HEK293 (cell line): ENCODE results near the gene ST3GAL5.
A peak's percentile ranks its signal among the peaks of the same experiment; 100 is the strongest.

ENCODE experiments used
- CTCF ChIA-PET: fragments of 350-600 bp; formaldehyde crosslinking; extraction: SDS; loops from one replicate; lab custom pipeline; 2021; ENCODE audit warnings: antibody characterized with exemption; lab: Yijun Ruan, JAX
- POLR2A ChIA-PET: fragments of 300-600 bp; formaldehyde crosslinking; extraction: SDS; loops from one replicate; lab custom pipeline; 2020; ENCODE audit warnings: antibody characterized with exemption, inconsistent platforms; lab: Yijun Ruan, JAX
- H3K27ac ChIP-seq: fragments of 200-500 bp; sonication (Bioruptor generic); 2 replicates; pipeline ENCODE4 v1.5.1; 2014; ENCODE audit warnings: low read depth, low read length, control low read depth, inconsistent platforms; ENCODE audit errors: extremely low read depth
- H3K36me3 ChIP-seq, 2 experiments: fragments of 200-500 bp in 1 of 2; sonication (Bioruptor generic) in 1 of 2; 1 replicate in 1 of 2; 2 replicates in 1 of 2; pipeline ENCODE4 v1.5.1; 2014 to 2017; ENCODE audit warnings: inconsistent platforms in 2 of 2, low read length in 2 of 2; ENCODE audit not compliant: control insufficient read depth in 2 of 2, insufficient read depth in 1 of 2
- H3K4me1 ChIP-seq: fragments of 200-500 bp; sonication (Bioruptor generic); 2 replicates; pipeline ENCODE4 v1.5.1; 2014; ENCODE audit warnings: mild to moderate bottlenecking, low read length, inconsistent platforms; ENCODE audit not compliant: control insufficient read depth, insufficient read depth
- H3K4me3 ChIP-seq: 2 replicates; pipeline ENCODE4 v1.5.1; 2011; ENCODE audit warnings: low read depth, mild to moderate bottlenecking, control low read depth, low read length, moderate library complexity
- H3K9me3 ChIP-seq: fragments of 200-500 bp; sonication (Bioruptor generic); 2 replicates; pipeline ENCODE4 v1.5.1; 2014; ENCODE audit warnings: low read depth, low read length, inconsistent platforms; ENCODE audit not compliant: control insufficient read depth, insufficient read depth
- BCL11B ChIP-seq: fragments of 450-650 bp; formaldehyde crosslinking; IDR thresholded peaks from 2 replicates; pipeline ENCODE4 v1.5.1; 2016; ENCODE audit warnings: low read depth, missing biosample characterization, missing genetic modification characterization
- GLIS1 ChIP-seq: fragments of 450-650 bp; formaldehyde crosslinking; IDR thresholded peaks from 2 replicates; pipeline ENCODE4 v1.5.1; 2016; ENCODE audit warnings: missing biosample characterization, missing genetic modification characterization
- GLIS2 ChIP-seq: fragments of 450-650 bp; formaldehyde crosslinking; IDR thresholded peaks from 2 replicates; pipeline ENCODE4 v1.5.1; 2016; ENCODE audit warnings: missing biosample characterization, missing genetic modification characterization
- HOXA7 ChIP-seq: sonication (generic); formaldehyde crosslinking; IDR thresholded peaks from 2 replicates; pipeline ENCODE4 v1.8.1; 2022; ENCODE audit warnings: missing genetic modification reagents, borderline replicate concordance
- KLF8 ChIP-seq: fragments of 450-650 bp; formaldehyde crosslinking; IDR thresholded peaks from 2 replicates; pipeline ENCODE4 v1.5.1; 2016; ENCODE audit warnings: missing biosample characterization, missing genetic modification characterization
- SP2 ChIP-seq: fragments of 450-650 bp; formaldehyde crosslinking; IDR thresholded peaks from 2 replicates; pipeline ENCODE4 v1.5.1; 2016; ENCODE audit warnings: missing biosample characterization, missing genetic modification characterization
- YY2 ChIP-seq: fragments of 450-650 bp; formaldehyde crosslinking; IDR thresholded peaks from 2 replicates; pipeline ENCODE4 v1.5.1; 2016; ENCODE audit warnings: missing biosample characterization, missing genetic modification characterization
- ZBTB17 ChIP-seq: fragments of 450-650 bp; formaldehyde crosslinking; IDR thresholded peaks from 2 replicates; pipeline ENCODE4 v1.5.1; 2016; ENCODE audit warnings: missing biosample characterization, missing genetic modification characterization
- ZBTB48 ChIP-seq: fragments of 450-650 bp; formaldehyde crosslinking; IDR thresholded peaks from 2 replicates; pipeline ENCODE4 v1.5.1; 2016; ENCODE audit warnings: missing biosample characterization, missing genetic modification characterization
- ZFP69B ChIP-seq: fragments of 450-650 bp; formaldehyde crosslinking; IDR thresholded peaks from 2 replicates; pipeline ENCODE4 v1.5.1; 2016; ENCODE audit warnings: missing biosample characterization, missing genetic modification characterization
- ZNF140 ChIP-seq: fragments of 450-650 bp; formaldehyde crosslinking; IDR thresholded peaks from 2 replicates; pipeline ENCODE4 v1.5.1; 2016; ENCODE audit warnings: missing biosample characterization, missing genetic modification characterization
- ZNF157 ChIP-seq: fragments of 450-650 bp; formaldehyde crosslinking; IDR thresholded peaks from 2 replicates; pipeline ENCODE4 v1.5.1; 2016; ENCODE audit warnings: missing biosample characterization, missing genetic modification characterization
- ZNF221 ChIP-seq: fragments of 450-650 bp; formaldehyde crosslinking; IDR thresholded peaks from 2 replicates; pipeline ENCODE4 v1.5.1; 2017; ENCODE audit warnings: missing biosample characterization, missing genetic modification characterization, borderline replicate concordance
- ZNF239 ChIP-seq: fragments of 450-650 bp; formaldehyde crosslinking; IDR thresholded peaks from 2 replicates; pipeline ENCODE4 v1.5.1; 2016; ENCODE audit warnings: missing biosample characterization, missing genetic modification characterization
- ZNF335 ChIP-seq: fragments of 450-650 bp; formaldehyde crosslinking; conservative IDR thresholded peaks from 2 replicates; pipeline ENCODE4 v1.5.1; 2016; ENCODE audit warnings: missing biosample characterization, missing genetic modification characterization
- ZNF366 ChIP-seq: fragments of 450-650 bp; formaldehyde crosslinking; conservative IDR thresholded peaks from 2 replicates; pipeline ENCODE4 v1.5.1; 2016; ENCODE audit warnings: missing biosample characterization, missing genetic modification characterization
- ZNF404 ChIP-seq: fragments of 450-650 bp; formaldehyde crosslinking; IDR thresholded peaks from 2 replicates; pipeline ENCODE4 v1.5.1; 2017; ENCODE audit warnings: missing biosample characterization, missing genetic modification characterization
- ZNF610 ChIP-seq: fragments of 450-650 bp; formaldehyde crosslinking; IDR thresholded peaks from 2 replicates; pipeline ENCODE4 v1.5.1; 2016; ENCODE audit warnings: missing biosample characterization, missing genetic modification characterization, borderline replicate concordance
- ZNF701 ChIP-seq: fragments of 450-650 bp; formaldehyde crosslinking; IDR thresholded peaks from 2 replicates; pipeline ENCODE4 v1.5.1; 2016; ENCODE audit warnings: missing biosample characterization, missing genetic modification characterization
- TF ChIP-seq, protein P1 (sequence below): fragments of 450-650 bp; formaldehyde crosslinking; IDR thresholded peaks from 2 replicates; pipeline ENCODE4 v1.5.1; 2017; ENCODE audit warnings: missing biosample characterization, missing genetic modification characterization
- TF ChIP-seq, protein P2 (sequence below): fragments of 450-650 bp; formaldehyde crosslinking; optimal IDR thresholded peaks from 2 replicates; pipeline ENCODE3; 2016; ENCODE audit warnings: missing biosample characterization, mild to moderate bottlenecking, missing genetic modification characterization
- TF ChIP-seq, protein P3 (sequence below): fragments of 450-650 bp; IDR thresholded peaks from 2 replicates; pipeline ENCODE4 v1.5.1; 2018; ENCODE audit warnings: missing biosample characterization, mild to moderate bottlenecking, missing genetic modification characterization
- TF ChIP-seq, protein P4 (sequence below): fragments of 450-650 bp; formaldehyde crosslinking; IDR thresholded peaks from 2 replicates; pipeline ENCODE4 v1.5.1; 2016; ENCODE audit warnings: missing biosample characterization, missing genetic modification characterization
- TF ChIP-seq, protein P5 (sequence below): IDR thresholded peaks from 2 replicates; pipeline ENCODE4 v1.6.1; 2011; ENCODE audit warnings: mild to moderate bottlenecking, low read depth, low read length, borderline replicate concordance
- TF ChIP-seq, protein P6 (sequence below): fragments of 450-650 bp; formaldehyde crosslinking; IDR thresholded peaks from 2 replicates; pipeline ENCODE4 v1.5.1; 2017; ENCODE audit warnings: missing biosample characterization, missing genetic modification characterization

ST3GAL5 gene

DNA sequence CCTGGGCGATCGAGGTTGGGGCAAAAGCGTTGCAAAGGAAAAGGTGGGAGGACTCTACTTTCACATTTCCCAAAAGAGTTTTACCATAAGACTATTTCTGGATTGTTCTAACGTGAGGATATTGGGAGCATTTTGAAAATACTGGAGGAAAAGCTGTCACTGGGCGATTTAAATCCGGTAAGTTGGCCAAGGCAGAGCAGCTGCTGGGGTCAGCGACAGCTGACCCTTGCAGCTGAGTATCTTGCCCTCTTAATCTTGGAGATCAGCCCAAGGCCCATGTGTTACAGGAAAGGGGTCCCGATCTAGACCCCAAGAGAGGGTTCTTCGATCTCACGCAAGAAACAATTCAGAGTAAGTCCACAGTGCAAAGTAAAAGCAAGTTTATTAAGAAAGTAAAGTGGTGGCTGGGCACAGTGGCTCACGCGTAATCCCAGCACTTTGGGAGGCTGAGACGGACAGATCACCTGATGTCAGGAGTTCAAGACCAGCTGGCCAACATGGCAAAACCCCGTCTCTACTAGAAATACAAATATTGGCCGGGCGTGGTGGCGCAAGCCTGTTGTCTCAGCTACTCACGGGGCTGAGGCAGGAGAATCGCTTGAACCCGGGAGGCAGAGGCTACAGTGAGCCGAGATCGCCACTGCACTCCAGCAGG, 964 bp upstream of the ST3GAL5 start:
- TF ChIP-seq KLF8 (tag by site-specific recombination) (no peak), BCL11B (tag by site-specific recombination) (no peak), ZFP69B (no peak), ZNF335 (tag by site-specific recombination) (0 out of 2 replicates have a peak, but pooled peaks have one; percentile 35), ZNF701 (tag by site-specific recombination) (no peak)
- TF ChIP-seq, protein P1, sequence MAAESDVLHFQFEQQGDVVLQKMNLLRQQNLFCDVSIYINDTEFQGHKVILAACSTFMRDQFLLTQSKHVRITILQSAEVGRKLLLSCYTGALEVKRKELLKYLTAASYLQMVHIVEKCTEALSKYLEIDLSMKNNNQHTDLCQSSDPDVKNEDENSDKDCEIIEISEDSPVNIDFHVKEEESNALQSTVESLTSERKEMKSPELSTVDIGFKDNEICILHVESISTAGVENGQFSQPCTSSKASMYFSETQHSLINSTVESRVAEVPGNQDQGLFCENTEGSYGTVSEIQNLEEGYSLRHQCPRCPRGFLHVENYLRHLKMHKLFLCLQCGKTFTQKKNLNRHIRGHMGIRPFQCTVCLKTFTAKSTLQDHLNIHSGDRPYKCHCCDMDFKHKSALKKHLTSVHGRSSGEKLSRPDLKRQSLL (tag by site-specific recombination), result no peak
- H3K9me3 ChIP-seq, result no peaks in the 10 kb centered on the region
- peaks cover 10% of the 10 kb centered on the region; the same call in 1 of the 2 replicates for H3K4me1 ChIP-seq
- POLR2A ChIA-PET, result interaction anchor here (1.2 kb wide), 1 partner anchor 12 kb away, joined by 4 read pairs; no protein-coding TSS in a partner anchor
- peak overlapping the region; percentile 60 for H3K4me3 ChIP-seq
- CTCF ChIA-PET, result interaction anchor here (0.6 to 4.3 kb wide), 37 partner anchors 9 to 499 kb away, joined by 3 to 21 read pairs (median 5); no protein-coding TSS in a partner anchor
- H3K36me3 ChIP-seq, result no peaks in the 10 kb centered on the region
- H3K27ac ChIP-seq, result no peak overlapping the region

DNA sequence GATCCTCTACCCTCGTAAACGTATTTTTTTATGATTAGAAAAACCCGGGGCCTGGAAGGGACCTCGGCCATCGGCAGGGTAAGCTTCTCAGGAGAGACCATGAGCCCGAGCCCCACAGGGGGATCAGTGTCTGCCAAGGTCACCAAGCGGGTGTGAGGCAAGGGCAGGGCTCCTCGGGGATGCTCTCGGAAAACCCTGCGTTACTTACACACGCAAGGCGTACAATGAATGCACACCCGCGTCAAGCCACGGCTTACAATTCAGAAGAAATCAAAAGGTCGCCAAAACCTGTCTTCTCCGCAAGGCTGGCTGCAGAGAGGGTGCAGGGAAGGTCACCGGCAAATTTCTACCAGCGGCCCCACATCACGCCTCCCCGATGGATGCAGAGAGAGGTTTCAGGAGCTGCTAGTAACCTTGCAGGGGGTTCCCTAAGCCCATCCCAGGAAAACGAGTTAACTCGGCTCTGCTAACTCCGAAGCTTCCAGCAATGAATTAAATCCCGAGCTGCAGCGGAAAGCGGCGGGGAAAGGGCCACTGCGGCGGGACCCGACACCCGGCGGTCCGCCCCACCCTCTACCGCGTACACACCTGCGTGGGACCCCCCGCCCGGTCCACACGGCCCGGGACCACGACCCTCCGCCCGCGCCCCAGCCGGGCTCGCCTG, 638 bp downstream of the ST3GAL5 start:
- ChIA-PET CTCF (interaction anchor here (0.5 to 4.3 kb wide), 24 partner anchors 9 to 192 kb away, joined by 3 to 21 read pairs (median 6); no protein-coding TSS in a partner anchor), POLR2A (interaction anchor here (0.6 to 1.1 kb wide), 2 partner anchors 10 to 153 kb away, joined by 3 read pairs; no protein-coding TSS in a partner anchor)
- TF ChIP-seq ZNF239 (no peak), ZNF335 (tag by site-specific recombination) (peak; percentile 59), SP2 (tag by site-specific recombination) (no peak), ZNF404 (tag by site-specific recombination) (no peak), ZBTB17 (tag by site-specific recombination) (peak; percentile 27; the same call in 1 of the 2 replicates), ZNF610 (tag by site-specific recombination) (no peak), ZNF157 (tag by site-specific recombination) (no peak), ZNF221 (no peak), GLIS2 (tag by site-specific recombination) (peak; percentile 58), GLIS1 (tag by site-specific recombination) (peak; percentile 51; the same call in 1 of the 2 replicates), HOXA7 (CRISPR knock-in tag) (no peak), ZNF140 (tag by site-specific recombination) (no peak), YY2 (tag by site-specific recombination) (no peak), ZBTB48 (peak; percentile 66; the same call in 1 of the 2 replicates), ZNF366 (tag by site-specific recombination) (no peak)
- TF ChIP-seq, protein P2, sequence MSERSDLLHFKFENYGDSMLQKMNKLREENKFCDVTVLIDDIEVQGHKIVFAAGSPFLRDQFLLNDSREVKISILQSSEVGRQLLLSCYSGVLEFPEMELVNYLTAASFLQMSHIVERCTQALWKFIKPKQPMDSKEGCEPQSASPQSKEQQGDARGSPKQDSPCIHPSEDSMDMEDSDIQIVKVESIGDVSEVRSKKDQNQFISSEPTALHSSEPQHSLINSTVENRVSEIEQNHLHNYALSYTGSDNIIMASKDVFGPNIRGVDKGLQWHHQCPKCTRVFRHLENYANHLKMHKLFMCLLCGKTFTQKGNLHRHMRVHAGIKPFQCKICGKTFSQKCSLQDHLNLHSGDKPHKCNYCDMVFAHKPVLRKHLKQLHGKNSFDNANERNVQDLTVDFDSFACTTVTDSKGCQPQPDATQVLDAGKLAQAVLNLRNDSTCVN, result peak; percentile 16
- TF ChIP-seq, protein P3, sequence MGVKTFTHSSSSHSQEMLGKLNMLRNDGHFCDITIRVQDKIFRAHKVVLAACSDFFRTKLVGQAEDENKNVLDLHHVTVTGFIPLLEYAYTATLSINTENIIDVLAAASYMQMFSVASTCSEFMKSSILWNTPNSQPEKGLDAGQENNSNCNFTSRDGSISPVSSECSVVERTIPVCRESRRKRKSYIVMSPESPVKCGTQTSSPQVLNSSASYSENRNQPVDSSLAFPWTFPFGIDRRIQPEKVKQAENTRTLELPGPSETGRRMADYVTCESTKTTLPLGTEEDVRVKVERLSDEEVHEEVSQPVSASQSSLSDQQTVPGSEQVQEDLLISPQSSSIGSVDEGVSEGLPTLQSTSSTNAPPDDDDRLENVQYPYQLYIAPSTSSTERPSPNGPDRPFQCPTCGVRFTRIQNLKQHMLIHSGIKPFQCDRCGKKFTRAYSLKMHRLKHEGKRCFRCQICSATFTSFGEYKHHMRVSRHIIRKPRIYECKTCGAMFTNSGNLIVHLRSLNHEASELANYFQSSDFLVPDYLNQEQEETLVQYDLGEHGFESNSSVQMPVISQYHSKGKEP (tag by site-specific recombination), result no peak
- TF ChIP-seq, protein P4, sequence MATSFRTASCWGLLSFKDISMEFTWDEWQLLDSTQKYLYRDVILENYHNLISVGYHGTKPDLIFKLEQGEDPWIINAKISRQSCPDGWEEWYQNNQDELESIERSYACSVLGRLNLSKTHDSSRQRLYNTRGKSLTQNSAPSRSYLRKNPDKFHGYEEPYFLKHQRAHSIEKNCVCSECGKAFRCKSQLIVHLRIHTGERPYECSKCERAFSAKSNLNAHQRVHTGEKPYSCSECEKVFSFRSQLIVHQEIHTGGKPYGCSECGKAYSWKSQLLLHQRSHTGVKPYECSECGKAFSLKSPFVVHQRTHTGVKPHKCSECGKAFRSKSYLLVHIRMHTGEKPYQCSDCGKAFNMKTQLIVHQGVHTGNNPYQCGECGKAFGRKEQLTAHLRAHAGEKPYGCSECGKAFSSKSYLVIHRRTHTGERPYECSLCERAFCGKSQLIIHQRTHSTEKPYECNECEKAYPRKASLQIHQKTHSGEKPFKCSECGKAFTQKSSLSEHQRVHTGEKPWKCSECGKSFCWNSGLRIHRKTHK (tag by site-specific recombination), result no peak
- TF ChIP-seq, protein P5, sequence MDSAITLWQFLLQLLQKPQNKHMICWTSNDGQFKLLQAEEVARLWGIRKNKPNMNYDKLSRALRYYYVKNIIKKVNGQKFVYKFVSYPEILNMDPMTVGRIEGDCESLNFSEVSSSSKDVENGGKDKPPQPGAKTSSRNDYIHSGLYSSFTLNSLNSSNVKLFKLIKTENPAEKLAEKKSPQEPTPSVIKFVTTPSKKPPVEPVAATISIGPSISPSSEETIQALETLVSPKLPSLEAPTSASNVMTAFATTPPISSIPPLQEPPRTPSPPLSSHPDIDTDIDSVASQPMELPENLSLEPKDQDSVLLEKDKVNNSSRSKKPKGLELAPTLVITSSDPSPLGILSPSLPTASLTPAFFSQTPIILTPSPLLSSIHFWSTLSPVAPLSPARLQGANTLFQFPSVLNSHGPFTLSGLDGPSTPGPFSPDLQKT, result no peak
- TF ChIP-seq, protein P6, sequence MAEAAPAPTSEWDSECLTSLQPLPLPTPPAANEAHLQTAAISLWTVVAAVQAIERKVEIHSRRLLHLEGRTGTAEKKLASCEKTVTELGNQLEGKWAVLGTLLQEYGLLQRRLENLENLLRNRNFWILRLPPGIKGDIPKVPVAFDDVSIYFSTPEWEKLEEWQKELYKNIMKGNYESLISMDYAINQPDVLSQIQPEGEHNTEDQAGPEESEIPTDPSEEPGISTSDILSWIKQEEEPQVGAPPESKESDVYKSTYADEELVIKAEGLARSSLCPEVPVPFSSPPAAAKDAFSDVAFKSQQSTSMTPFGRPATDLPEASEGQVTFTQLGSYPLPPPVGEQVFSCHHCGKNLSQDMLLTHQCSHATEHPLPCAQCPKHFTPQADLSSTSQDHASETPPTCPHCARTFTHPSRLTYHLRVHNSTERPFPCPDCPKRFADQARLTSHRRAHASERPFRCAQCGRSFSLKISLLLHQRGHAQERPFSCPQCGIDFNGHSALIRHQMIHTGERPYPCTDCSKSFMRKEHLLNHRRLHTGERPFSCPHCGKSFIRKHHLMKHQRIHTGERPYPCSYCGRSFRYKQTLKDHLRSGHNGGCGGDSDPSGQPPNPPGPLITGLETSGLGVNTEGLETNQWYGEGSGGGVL (tag by site-specific recombination), result no peak

More for the DNA sequence above, 638 bp downstream of the ST3GAL5 start:
- Histone ChIP-seq H3K4me3 (peak overlapping the region; percentile 60), H3K9me3 (no peaks in the 10 kb centered on the region), H3K36me3 (no peaks in the 10 kb centered on the region), H3K4me1 (peaks cover 10% of the 10 kb centered on the region; the same call in 1 of the 2 replicates), H3K27ac (peak overlapping the region; percentile 65; the same call in 1 of the 2 replicates)
